IMR-90 (cell line): Measurements from ENCODE around the gene WNT7A. TPM values are rescaled to one million over a fixed set of nuclear protein-coding genes. Genes with fewer than 3 reads are reported as not detected.

Experiments used
- ATAC-seq: fragments of 200-7000 bp; cut with Tn5 transposase; 2 replicates; pipeline ENCODE4 v1.9.1; 2020; ENCODE audit warnings: low read depth, mild to moderate bottlenecking, moderate library complexity
- BruUV-seq: library from RNA; stranded (reverse); fragments of 400-500 nt; replicated peaks from 2 replicates; lab custom pipeline; 2021; lab: Mats Ljungman, UMichigan
- CTCF ChIA-PET: fragments of 300-600 bp; formaldehyde crosslinking; extraction: SDS; loops from one replicate; lab custom pipeline; 2021; ENCODE audit warnings: antibody characterized with exemption; lab: Yijun Ruan, JAX
- POLR2A ChIA-PET: fragments of 300-600 bp; sonication (Branson Sonifier 250); formaldehyde crosslinking; loops from one replicate; lab custom pipeline; 2022; ENCODE audit warnings: antibody characterized with exemption; ENCODE audit not compliant: unreplicated experiment; lab: Charles Lee
- DNase-seq: peaks from one replicate; pipeline ENCODE4 v3.0.0; 2013
- H2AFZ ChIP-seq: replicated peaks from 2 replicates; pipeline ENCODE3; 2013; ENCODE audit warnings: low read length, mild to moderate bottlenecking; ENCODE audit not compliant: poor library complexity
- H2AK5ac ChIP-seq: 2 replicates; pipeline ENCODE4 v1.6.1; 2013; ENCODE audit warnings: low read depth, low read length, inconsistent platforms
- H2AK9ac ChIP-seq: replicated peaks from 2 replicates; pipeline ENCODE3; 2013; ENCODE audit warnings: mild to moderate bottlenecking, low read depth, low read length, moderate library complexity; ENCODE audit not compliant: poor library complexity
- H2BK120ac ChIP-seq: 2 replicates; pipeline ENCODE4 v1.6.1; 2013; ENCODE audit warnings: low read depth, low read length, inconsistent platforms
- H2BK15ac ChIP-seq: 3 replicates; pipeline ENCODE4 v1.6.1; 2013; ENCODE audit warnings: low read depth, low read length, inconsistent platforms
- H2BK20ac ChIP-seq: 2 replicates; pipeline ENCODE4 v1.6.1; 2013; ENCODE audit warnings: low read depth, mild to moderate bottlenecking, inconsistent platforms, low read length, moderate library complexity
- H2BK5ac ChIP-seq: 2 replicates; pipeline ENCODE4 v1.6.1; 2013; ENCODE audit warnings: mild to moderate bottlenecking, low read depth, low read length, inconsistent platforms; ENCODE audit not compliant: poor library complexity, severe bottlenecking
- H3K14ac ChIP-seq: replicated peaks from 2 replicates; pipeline ENCODE4 v1.6.1; 2013; ENCODE audit warnings: low read depth, low read length, inconsistent platforms
- H3K18ac ChIP-seq: 2 replicates; pipeline ENCODE4 v1.6.1; 2013; ENCODE audit warnings: low read depth, low read length, control low read depth
- H3K23ac ChIP-seq: 2 replicates; pipeline ENCODE4 v1.6.1; 2013; ENCODE audit warnings: low read depth, low read length, inconsistent platforms
- H3K27ac ChIP-seq: 2 replicates; pipeline ENCODE4 v1.5.1; 2013; ENCODE audit warnings: mild to moderate bottlenecking, control low read depth, low read length; ENCODE audit not compliant: insufficient read depth
- H3K27me3 ChIP-seq: 2 replicates; pipeline ENCODE4 v1.6.1; 2013; ENCODE audit warnings: low read length; ENCODE audit not compliant: control insufficient read depth, insufficient read depth
- H3K36me3 ChIP-seq: 2 replicates; pipeline ENCODE4 v1.6.1; 2013; ENCODE audit warnings: low read length, mixed read lengths; ENCODE audit not compliant: control insufficient read depth, insufficient read depth
- H3K4ac ChIP-seq: 2 replicates; pipeline ENCODE4 v1.6.1; 2013; ENCODE audit warnings: low read depth, low read length, inconsistent platforms
- H3K4me1 ChIP-seq: 2 replicates; pipeline ENCODE4 v1.6.1; 2013; ENCODE audit warnings: low read length, mixed read lengths; ENCODE audit not compliant: control insufficient read depth, insufficient read depth
- H3K4me2 ChIP-seq: 2 replicates; pipeline ENCODE4 v1.6.1; 2013; ENCODE audit warnings: low read depth, mild to moderate bottlenecking, control low read depth, low read length, moderate library complexity
- H3K4me3 ChIP-seq: 2 replicates; pipeline ENCODE4 v1.5.1; 2013; ENCODE audit warnings: low read depth, mild to moderate bottlenecking, control low read depth, low read length, moderate library complexity; ENCODE audit not compliant: insufficient read depth
- H3K56ac ChIP-seq: 2 replicates; pipeline ENCODE4 v1.6.1; 2013; ENCODE audit warnings: low read length, inconsistent platforms; ENCODE audit not compliant: insufficient read depth; ENCODE audit errors: extremely low read depth
- H3K79me1 ChIP-seq, 2 experiments: 2 replicates each; pipeline ENCODE4 v1.6.1; 2013; ENCODE audit warnings: low read length in 2 of 2, inconsistent platforms in 1 of 2, low read depth in 1 of 2
- H3K9ac ChIP-seq: 2 replicates; pipeline ENCODE4 v1.6.1; 2013; ENCODE audit warnings: low read depth, low read length, control low read depth
- H3K9me1 ChIP-seq: 2 replicates; pipeline ENCODE4 v1.6.1; 2013; ENCODE audit warnings: low read length, inconsistent platforms; ENCODE audit not compliant: insufficient read depth
- H3K9me3 ChIP-seq: 2 replicates; pipeline ENCODE4 v1.6.1; 2013; ENCODE audit warnings: low read length; ENCODE audit not compliant: control insufficient read depth, insufficient read depth
- H4K20me1 ChIP-seq: 2 replicates; pipeline ENCODE4 v1.6.1; 2013; ENCODE audit warnings: low read length, inconsistent platforms; ENCODE audit not compliant: insufficient read depth
- H4K5ac ChIP-seq: 2 replicates; pipeline ENCODE4 v1.6.1; 2013; ENCODE audit warnings: mild to moderate bottlenecking, low read depth, low read length, control low read depth
- H4K8ac ChIP-seq, 2 experiments: 2 replicates each; pipeline ENCODE4 v1.6.1; 2013; ENCODE audit warnings: low read depth in 2 of 2, low read length in 2 of 2, control low read depth in 1 of 2, inconsistent platforms in 1 of 2
- H4K91ac ChIP-seq: 2 replicates; pipeline ENCODE4 v1.6.1; 2013; ENCODE audit warnings: low read depth, low read length, inconsistent platforms; ENCODE audit not compliant: insufficient read depth
- BHLHE40 ChIP-seq: fragments of 150-350 bp; IDR thresholded peaks from 2 replicates; pipeline ENCODE4 v1.6.1; 2016; ENCODE audit warnings: mild to moderate bottlenecking, low read depth, low read length
- CEBPB ChIP-seq: IDR thresholded peaks from 2 replicates; pipeline ENCODE4 v1.6.1; 2012; ENCODE audit warnings: low read depth, low read length, improper control_type of control experiment
- CHD1 ChIP-seq: IDR thresholded peaks from 2 replicates; pipeline ENCODE4 v1.6.1; 2012; ENCODE audit warnings: low read depth, low read length, improper control_type of control experiment
- CTCF ChIP-seq: conservative IDR thresholded peaks from 2 replicates; pipeline ENCODE4 v1.5.1; 2012; ENCODE audit warnings: mild to moderate bottlenecking, low read depth, low read length, improper control_type of control experiment
- ELK1 ChIP-seq: fragments of 150-350 bp; IDR thresholded peaks from 2 replicates; pipeline ENCODE4 v1.6.1; 2016; ENCODE audit warnings: low read depth, mild to moderate bottlenecking, low read length, moderate library complexity, borderline replicate concordance
- FOS ChIP-seq: fragments of 150-350 bp; IDR thresholded peaks from 2 replicates; pipeline ENCODE4 v1.6.1; 2016; ENCODE audit warnings: low read depth, low read length
- MAFK ChIP-seq: IDR thresholded peaks from 2 replicates; pipeline ENCODE4 v1.6.1; 2012; ENCODE audit warnings: low read depth, low read length, improper control_type of control experiment
- MAZ ChIP-seq: IDR thresholded peaks from 2 replicates; pipeline ENCODE4 v1.6.1; 2012; ENCODE audit warnings: low read depth, mild to moderate bottlenecking, low read length, improper control_type of control experiment, moderate library complexity, borderline replicate concordance
- MXI1 ChIP-seq: IDR thresholded peaks from 2 replicates; pipeline ENCODE4 v1.6.1; 2012; ENCODE audit warnings: low read depth, mild to moderate bottlenecking, low read length, moderate library complexity, borderline replicate concordance
- NFE2L2 ChIP-seq: fragments of 150-350 bp; IDR thresholded peaks from 2 replicates; pipeline ENCODE4 v1.6.1; 2016; ENCODE audit warnings: low read depth, mild to moderate bottlenecking, low read length
- POLR2A ChIP-seq: IDR thresholded peaks from 2 replicates; pipeline ENCODE4 v1.6.1; 2012; ENCODE audit warnings: mild to moderate bottlenecking, low read depth, low read length
- RAD21 ChIP-seq: IDR thresholded peaks from 2 replicates; pipeline ENCODE4 v1.6.1; 2012; ENCODE audit warnings: low read length, improper control_type of control experiment
- RCOR1 ChIP-seq: IDR thresholded peaks from 2 replicates; pipeline ENCODE4 v1.6.1; 2012; ENCODE audit warnings: mild to moderate bottlenecking, low read length, improper control_type of control experiment; ENCODE audit not compliant: insufficient replicate concordance
- RFX5 ChIP-seq: IDR thresholded peaks from 2 replicates; pipeline ENCODE4 v1.8.0; 2012; ENCODE audit warnings: low read depth, mild to moderate bottlenecking, low read length, moderate library complexity
- SMC3 ChIP-seq: fragments of 150-350 bp; IDR thresholded peaks from 2 replicates; pipeline ENCODE4 v1.6.1; 2016; ENCODE audit warnings: low read depth, mild to moderate bottlenecking, antibody characterized with exemption, low read length, moderate library complexity
- USF2 ChIP-seq: fragments of 150-350 bp; IDR thresholded peaks from 2 replicates; pipeline ENCODE4 v1.6.1; 2017; ENCODE audit warnings: mild to moderate bottlenecking, antibody characterized with exemption, low read length, low read depth
- WGBS, 2 experiments: methylation state at CpG; one replicate each; pipeline versions ENCODE4 v1.1.5 to v1.1.7; 2013; ENCODE audit warnings: missing lambda C conversion rate in 2 of 2; ENCODE audit not compliant: insufficient read length in 1 of 2; ENCODE audit errors: extremely low coverage in 2 of 2; 5-methylcytosine and 5-hydroxymethylcytosine counted together
- dilution Hi-C: fragments of 300-500 bp; cut with HindIII; formaldehyde crosslinking; loops from one replicate; pipeline ENCODE4 v1.14.3; 2018; ENCODE audit warnings: low sequenced_read_pairs; ENCODE audit not compliant: unreplicated experiment
- in situ Hi-C: fragments of 300-500 bp; cut with MboI; formaldehyde crosslinking; loops from 3 replicates; pipeline ENCODE4 v1.14.3; 2019; ENCODE audit warnings: low sequenced_read_pairs, inconsistent platforms, mixed read lengths
- intact Hi-C: fragments of 100-400 bp; cut with micrococcal nuclease; formaldehyde crosslinking; loops from 2 replicates; pipeline ENCODE4 v1.10.0; 2022
- polyA plus RNA-seq, 3 experiments: library from polyadenylated mRNA; depleted of rRNA; stranded (reverse); fragments of >200 nt; gene quantifications; 2 replicates each; pipeline ENCODE4 v1.2.3, GENCODE V29; 2012; ENCODE audit warnings: low replicate concordance in 1 of 3
- total RNA-seq: library from RNA; depleted of rRNA; stranded (reverse); fragments of >200 nt; gene quantifications from 2 replicates; pipeline ENCODE4 v1.2.3, GENCODE V29; 2012

The WNT7A gene
- total and polyA plus RNA-seq, 2 of the 4 experiments (the other 2 are of a cell fraction) = not detected

- no peak for ATAC-seq
- Histone ChIP-seq H2AFZ (no peak overlapping the region), H3K4me1 (no peaks in the 10 kb centered on the region), H2BK5ac (no peak overlapping the region), H3K9me3 (peaks cover 14% of the 10 kb centered on the region), H3K18ac (no peak overlapping the region), H3K23ac (no peak overlapping the region), H2AK5ac (no peak overlapping the region), H2AK9ac (no peak overlapping the region), H4K8ac (no peak overlapping the region), H3K4me3 (no peak overlapping the region), H3K14ac (no peak overlapping the region), H4K91ac (no peak overlapping the region), H3K27ac (no peak overlapping the region), H3K56ac (no peak overlapping the region), H3K9ac (no peak overlapping the region), H4K5ac (no peak overlapping the region), H3K36me3 (no peaks in the 10 kb centered on the region), H3K9me1 (no peaks in the 10 kb centered on the region), H2BK20ac (no peak overlapping the region), H3K4ac (no peak overlapping the region), H3K79me1 (no peaks in the 10 kb centered on the region), H4K20me1 (no peaks in the 10 kb centered on the region), H2BK120ac (no peak overlapping the region), H2BK15ac (no peak overlapping the region), H3K4me2 (no peak overlapping the region), H3K27me3 (no peaks in the 10 kb centered on the region)
- no peak for DNase-seq
- ChIA-PET CTCF (no interaction called here), POLR2A (no interaction called here)
- TF ChIP-seq RCOR1 = no peak
- no peak for TF ChIP-seq USF2
- TF ChIP-seq FOS = no peak
- TF ChIP-seq CHD1 = no peak
- no peak for TF ChIP-seq MAFK
- no peak for TF ChIP-seq CEBPB
- TF ChIP-seq NFE2L2 = no peak
- no peak for TF ChIP-seq POLR2A
- TF ChIP-seq MXI1 = no peak
- no peak for TF ChIP-seq RAD21
- no peak for TF ChIP-seq BHLHE40
- no peak for TF ChIP-seq CTCF
- TF ChIP-seq SMC3 = no peak
- TF ChIP-seq ELK1 = no peak
- TF ChIP-seq MAZ = no peak
- TF ChIP-seq RFX5 = no peak
- in situ Hi-C loops = no loop called here
- intact Hi-C loops = no loop called here
- dilution Hi-C loops = no loop called here
- no TSS peak for BruUV-seq
- no CpG with 5 or more reads among the region's 4 CpGs for WGBS, 2 experiments
Observed at GRCh38 chr3:13767896-13768295, 112.0 kb downstream of the WNT7A start.
